SHP77 treated with DMSO at 0.1 percent for 48 hours (cell line): Measurements from ENCODE around the gene RPIA.
A peak's percentile ranks its signal among the peaks of the same experiment; 100 is the strongest.
"Not testable (repeated sequence)": the region's sequence is repeated elsewhere in the genome, so short reads cannot be mapped to it uniquely, and the experiment has no call there.

Source experiments
- DNase-seq: peaks from one replicate; lab custom pipeline; 2025; lab: John Stamatoyannopoulos, UW

RPIA gene

GRCh38 chr2:88691339-88692183 is at the start of gene RPIA:
Gene RPIA, plus strand, starts transcription at chr2:88691673. Its CDS starts 26 bp downstream, at chr2:88691699.
- peak; percentile 94 for DNase-seq

- no peak for DNase-seq
These were observed 49.2 kb upstream of the RPIA start for GRCh38 chr2:88642278-88642677.

GRCh38 chr2:88645291-88645882 is 46.1 kb upstream of the RPIA start:
- not testable (repeated sequence) for DNase-seq

- DNase-seq: no peak
These were observed 39.8 kb upstream of the RPIA start for GRCh38 chr2:88651646-88652045.

GRCh38 chr2:88654714-88655113 is 36.8 kb upstream of the RPIA start:
- DNase-seq: no peak

GRCh38 chr2:88656690-88657089 is 34.8 kb upstream of the RPIA start:
- DNase-seq: no peak

GRCh38 chr2:88657131-88657530 is 34.3 kb upstream of the RPIA start:
- no peak for DNase-seq

GRCh38 chr2:88658326-88658725 is 33.1 kb upstream of the RPIA start:
- no peak for DNase-seq

GRCh38 chr2:88658881-88659537 is 32.5 kb upstream of the RPIA start:
- no peak for DNase-seq

- peak; percentile 77 for DNase-seq
These were observed 31.9 kb upstream of the RPIA start for GRCh38 chr2:88659538-88659915.

GRCh38 chr2:88660622-88661021 is 30.9 kb upstream of the RPIA start:
- DNase-seq: no peak

- DNase-seq: no peak
These were observed 24.9 kb upstream of the RPIA start for GRCh38 chr2:88666576-88666975.

GRCh38 chr2:88667219-88667618 is 24.3 kb upstream of the RPIA start:
- no peak for DNase-seq

GRCh38 chr2:88668862-88669261 is 22.6 kb upstream of the RPIA start:
- DNase-seq: no peak

- peak; percentile 23 for DNase-seq
These were observed 21.8 kb upstream of the RPIA start for GRCh38 chr2:88669482-88670214.

- DNase-seq: peak; percentile 39
These were observed 19.6 kb upstream of the RPIA start for GRCh38 chr2:88671786-88672427.

GRCh38 chr2:88673363-88673762 is 18.1 kb upstream of the RPIA start:
- no peak for DNase-seq

- no peak for DNase-seq
These were observed 11.1 kb upstream of the RPIA start for GRCh38 chr2:88680266-88680902.

- DNase-seq: no peak
These were observed 10.6 kb upstream of the RPIA start for GRCh38 chr2:88680916-88681315.

GRCh38 chr2:88683160-88684021 is 8.1 kb upstream of the RPIA start:
- DNase-seq: no peak
